ENCODE data around the gene REPIN1.
A peak's percentile ranks its signal among the peaks of the same experiment; 100 is the strongest.

The REPIN1 gene

DNA sequence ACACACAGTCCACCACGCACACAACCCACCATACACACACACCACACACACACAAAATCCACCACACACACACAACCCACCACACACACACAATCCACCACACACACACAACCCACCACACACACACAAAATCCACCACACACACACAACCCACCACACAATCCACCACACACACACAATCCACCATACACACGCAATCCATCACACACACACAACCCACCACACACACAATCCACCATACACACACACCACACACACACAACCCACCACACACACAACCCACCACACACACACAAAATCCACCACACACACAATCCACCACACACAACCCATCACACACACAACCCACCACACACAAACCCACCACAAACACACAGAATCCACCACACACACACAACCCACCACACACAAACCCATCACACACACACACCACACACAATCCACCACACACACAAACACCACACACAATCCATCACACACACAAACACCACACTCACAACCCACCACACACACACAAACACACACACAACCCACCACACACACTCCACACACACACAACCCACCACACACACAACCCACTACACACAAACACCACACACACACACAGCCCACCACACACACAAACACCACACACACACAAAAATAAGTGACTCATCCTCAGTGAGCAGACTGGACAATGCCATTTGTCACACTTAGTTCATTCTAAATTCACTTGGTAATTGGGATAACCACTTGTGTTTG, 8.8 kb upstream of the REPIN1 start:
- no peak for DNase-seq (ENCODE audit: low read depth in 1 of 2, low spot score in 1 of 2)

DNA sequence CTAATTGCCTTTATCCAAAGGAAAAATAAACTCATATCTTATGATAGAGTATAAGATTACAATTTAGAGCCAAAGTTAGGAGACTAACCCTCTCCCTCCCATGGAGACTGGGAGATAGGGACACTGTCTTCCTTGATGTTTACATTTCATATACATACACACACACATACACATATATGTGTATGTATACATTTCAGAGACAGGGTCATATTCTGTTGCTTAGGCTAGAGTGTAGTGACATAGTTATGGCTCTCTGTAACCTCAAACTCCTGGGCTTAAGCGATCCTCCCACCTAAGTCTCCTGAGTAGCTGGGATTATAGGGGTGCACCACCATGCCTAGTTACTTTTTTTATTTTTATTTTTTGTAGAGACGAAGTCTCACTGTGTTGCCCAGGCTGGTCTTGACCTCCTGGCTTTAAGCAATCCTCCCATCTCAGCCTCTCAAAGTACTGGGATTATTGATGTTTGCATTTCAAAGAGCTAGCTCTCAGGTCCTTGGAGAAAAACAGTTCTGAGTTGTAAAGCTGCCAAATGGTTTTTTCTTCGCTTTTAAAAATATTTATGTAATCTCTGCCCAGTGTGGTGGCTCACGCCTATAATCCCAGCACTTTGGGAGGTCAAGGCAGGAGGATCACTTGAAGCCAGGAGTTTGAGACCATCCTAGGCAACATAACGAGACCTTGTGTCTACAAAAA, 8.1 kb upstream of the REPIN1 start:
- DNase-seq (ENCODE audit: low read depth in 1 of 2, low spot score in 1 of 2): no peak

DNA sequence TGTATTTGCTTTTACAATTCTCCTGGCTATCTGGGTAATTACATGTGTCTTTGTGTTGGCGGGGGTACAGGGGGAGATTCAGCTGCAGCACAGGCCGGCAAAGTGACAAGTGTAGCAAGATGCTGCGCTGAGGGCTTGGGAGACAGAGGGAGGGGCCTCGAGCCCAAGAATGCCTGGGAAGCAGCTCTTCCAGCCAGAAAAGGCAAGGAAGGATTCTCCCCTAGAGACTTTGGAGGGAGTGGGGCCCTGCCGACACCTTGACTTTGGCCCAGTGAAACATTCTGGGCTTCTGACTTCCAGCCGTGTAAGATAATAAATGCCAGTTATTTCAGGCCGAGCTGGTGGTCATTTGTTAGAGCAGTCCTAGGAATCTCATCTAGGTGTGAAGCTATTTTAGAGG, 7.2 kb upstream of the REPIN1 start:
- no peak for DNase-seq (ENCODE audit: low read depth in 1 of 2, low spot score in 1 of 2)

DNA sequence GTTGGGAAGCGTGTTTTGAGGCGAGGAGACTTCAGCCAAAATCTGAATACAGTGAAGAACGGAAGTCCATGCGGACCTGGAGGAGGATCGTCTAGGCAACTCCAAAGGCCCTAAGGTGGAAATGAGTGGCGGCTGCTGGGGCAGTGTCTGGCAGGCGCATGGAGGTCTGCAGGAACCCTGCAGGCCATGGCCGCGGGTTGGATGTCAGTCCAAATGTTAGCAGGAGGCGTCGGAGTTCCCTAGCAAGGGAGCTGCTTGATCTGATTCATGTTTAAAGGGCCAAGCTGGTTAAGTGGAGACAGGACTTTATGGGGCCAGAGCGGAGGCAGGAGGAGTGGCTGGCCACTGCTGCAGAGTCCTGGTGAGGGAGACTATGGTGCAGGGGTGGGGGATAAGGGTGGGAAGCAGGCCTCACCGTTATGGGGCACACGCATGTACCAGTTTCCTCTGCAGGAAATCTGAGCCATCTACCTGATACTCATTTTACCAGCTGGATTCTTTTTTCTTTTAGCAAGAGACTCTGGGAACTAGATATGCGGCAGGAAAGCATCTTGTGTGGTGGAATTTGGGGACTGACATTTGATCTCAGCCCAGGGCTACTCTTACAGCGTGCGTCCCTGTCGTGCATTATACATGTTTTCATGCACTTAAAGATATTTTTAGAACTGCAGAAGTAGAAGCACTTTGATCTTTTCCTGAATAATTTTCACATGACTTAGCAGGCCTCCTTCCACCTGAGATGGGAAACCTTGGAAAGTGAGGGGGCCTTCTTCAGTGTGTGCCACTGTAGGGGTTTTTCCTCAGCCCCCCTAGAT, 6.6 kb upstream of the REPIN1 start:
- DNase-seq (ENCODE audit: low read depth in 1 of 2, low spot score in 1 of 2): no peak

DNA sequence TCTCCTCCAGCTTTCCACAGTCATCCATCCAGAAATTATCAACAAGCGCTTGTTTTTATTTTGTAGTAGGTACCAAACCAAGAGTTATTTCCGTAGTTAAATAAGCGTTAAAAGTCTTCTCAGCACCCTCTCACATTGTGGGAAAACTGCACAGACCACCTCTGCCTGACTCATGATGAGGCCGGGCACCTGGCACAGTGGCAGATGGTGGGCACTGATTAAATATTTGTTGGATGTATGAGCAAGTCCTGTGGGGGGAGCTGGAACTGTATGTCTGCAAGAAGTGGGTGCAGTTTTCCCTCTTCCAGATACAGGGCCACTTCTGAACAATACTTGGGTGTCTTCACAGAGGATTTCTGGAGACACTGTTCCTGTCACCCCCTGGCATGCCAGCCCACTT, 5.3 kb upstream of the REPIN1 start:
- DNase-seq (ENCODE audit: low read depth in 1 of 2, low spot score in 1 of 2): no peak

DNA sequence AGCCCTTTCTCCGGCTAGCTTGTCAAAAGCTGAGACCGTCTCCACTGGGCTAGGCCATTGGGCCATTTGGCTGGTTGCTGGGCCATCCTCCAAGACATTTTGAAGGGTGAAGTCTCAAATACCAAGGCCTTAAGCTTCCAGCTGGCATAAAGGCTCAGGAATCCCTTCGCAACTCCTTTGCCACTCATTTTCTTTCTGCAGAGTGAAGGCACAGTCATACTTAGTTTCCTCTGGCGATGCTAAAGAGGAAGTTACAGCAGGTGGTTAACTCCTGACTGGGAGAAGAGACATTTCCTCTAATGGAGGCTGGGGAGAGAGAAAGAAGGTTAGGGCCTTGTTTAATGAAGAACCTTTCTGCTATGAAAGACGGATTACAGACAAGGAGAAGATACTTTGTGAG, 4.8 kb upstream of the REPIN1 start:
- no peak for DNase-seq (ENCODE audit: low read depth in 1 of 2, low spot score in 1 of 2)

DNA sequence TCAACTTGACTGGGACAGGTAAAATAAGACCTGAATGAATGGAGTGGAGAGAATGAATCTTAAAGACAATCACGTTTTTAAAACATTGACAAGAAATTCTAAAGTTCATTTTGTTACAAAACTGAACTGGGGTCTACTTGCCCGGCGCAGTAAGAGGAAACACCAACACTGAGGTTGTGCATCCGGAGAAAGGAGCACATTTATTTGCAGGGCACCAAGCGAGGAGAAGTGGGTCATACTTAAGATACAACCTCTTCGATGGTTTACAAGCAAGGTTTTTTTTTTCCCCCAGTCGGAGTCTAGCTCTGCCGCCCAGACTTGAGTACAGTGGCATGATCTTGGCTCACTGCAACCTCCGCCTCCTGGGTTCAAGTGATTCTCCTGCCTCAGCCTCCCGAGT, 3.4 kb upstream of the REPIN1 start:
- no peak for DNase-seq (ENCODE audit: low read depth in 1 of 2, low spot score in 1 of 2)

DNA sequence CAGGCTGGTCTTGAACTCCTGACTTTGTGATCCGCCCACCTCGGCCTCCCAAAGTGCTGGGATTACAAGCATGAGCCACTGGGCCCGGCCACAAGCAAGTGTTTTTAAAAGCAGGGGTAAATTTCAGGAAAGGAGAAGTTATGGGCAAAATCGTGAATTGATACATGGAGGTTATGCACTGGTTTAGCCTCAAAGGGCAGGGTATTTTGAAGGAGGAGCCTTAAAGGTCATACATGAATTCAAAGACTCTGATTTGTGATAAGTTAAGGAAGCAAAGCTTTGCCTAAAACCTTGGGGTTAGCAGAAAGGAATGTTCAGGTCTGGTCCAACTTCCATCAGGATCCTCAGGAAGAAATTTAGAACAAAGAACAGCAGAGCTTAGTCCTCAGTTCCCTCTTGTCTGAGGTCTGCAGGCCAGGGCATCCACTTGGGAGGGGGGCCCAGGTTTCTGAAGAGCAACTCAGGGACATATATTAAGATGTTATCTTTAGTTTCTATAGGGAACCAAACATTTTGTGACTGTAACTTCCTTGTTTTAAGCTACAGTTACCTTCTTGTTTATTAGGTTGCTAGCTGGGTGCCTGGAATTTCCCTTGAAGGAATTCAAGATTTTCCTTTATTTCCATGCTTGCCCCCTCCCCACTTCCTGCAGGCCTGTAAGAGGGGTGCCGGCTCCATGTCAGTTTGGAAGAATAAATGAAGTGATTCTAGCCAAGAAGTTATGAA, 2.8 kb upstream of the REPIN1 start:
- no peak for DNase-seq (ENCODE audit: low read depth in 1 of 2, low spot score in 1 of 2)

DNA sequence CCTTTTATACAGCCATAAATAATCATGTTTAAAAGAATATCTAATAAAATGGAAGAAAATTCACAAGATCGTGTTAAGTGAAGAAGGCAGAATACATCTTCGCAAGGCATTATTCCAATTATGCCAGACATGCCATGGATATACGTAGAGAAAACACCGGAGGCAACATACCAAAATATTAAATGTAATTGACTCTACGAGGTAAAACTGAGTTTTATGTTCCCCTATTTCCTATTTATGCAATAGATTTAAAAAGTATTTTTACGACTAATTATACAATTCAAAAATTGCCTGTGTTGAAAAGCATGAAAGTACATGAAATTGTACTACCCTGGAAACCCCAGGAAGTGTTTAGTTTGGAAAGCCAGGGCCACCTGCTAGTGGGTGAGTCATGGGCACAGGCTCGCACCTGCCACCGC, 936 bp upstream of the REPIN1 start:
- no peak for DNase-seq (ENCODE audit: low read depth in 1 of 2, low spot score in 1 of 2)

DNA sequence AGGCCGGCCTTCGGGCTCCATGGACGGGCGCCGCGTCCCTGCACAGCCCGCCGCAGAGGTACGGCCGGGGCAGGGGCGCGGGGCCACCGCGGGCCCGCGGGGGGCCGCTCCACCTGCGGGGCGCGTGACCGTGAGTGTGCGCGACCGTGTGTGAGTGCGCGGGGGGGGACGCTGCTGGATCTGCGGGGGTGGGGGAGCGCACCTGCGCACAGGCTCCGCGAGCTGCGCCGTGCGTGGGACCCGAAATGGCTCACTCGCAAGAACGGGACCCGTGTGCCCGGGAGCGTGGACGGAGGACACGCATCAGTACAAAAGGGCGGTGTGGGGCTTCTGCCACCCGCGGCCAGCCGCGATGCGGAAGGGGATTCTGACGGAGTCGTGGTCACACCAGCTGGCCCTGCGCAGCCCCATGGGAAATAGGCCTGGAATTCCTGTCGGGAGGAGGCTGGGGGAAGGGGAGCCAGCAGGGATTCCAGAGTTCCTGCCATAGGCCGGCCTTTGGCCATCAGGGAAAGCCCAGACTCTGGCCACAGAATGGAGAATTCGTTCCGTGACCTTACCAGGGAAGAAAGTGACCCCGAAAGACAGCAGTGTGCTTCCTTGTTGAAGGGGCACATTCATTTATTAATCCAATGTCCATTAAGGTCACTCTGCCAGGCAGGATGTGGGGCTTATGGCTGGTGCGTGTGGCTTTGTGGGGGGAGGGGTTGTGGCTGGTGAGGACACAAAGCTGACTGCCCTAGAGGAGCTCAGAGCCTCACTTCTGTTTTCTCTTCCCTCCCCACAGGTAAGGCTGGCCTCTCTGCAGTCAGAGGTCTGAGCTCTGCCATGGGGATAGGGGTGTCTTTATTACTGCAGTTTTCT, 494 bp downstream of the REPIN1 start:
- DNase-seq (ENCODE audit: low read depth in 1 of 2, low spot score in 1 of 2): peak in 1 of 2 donors; percentile 36

DNA sequence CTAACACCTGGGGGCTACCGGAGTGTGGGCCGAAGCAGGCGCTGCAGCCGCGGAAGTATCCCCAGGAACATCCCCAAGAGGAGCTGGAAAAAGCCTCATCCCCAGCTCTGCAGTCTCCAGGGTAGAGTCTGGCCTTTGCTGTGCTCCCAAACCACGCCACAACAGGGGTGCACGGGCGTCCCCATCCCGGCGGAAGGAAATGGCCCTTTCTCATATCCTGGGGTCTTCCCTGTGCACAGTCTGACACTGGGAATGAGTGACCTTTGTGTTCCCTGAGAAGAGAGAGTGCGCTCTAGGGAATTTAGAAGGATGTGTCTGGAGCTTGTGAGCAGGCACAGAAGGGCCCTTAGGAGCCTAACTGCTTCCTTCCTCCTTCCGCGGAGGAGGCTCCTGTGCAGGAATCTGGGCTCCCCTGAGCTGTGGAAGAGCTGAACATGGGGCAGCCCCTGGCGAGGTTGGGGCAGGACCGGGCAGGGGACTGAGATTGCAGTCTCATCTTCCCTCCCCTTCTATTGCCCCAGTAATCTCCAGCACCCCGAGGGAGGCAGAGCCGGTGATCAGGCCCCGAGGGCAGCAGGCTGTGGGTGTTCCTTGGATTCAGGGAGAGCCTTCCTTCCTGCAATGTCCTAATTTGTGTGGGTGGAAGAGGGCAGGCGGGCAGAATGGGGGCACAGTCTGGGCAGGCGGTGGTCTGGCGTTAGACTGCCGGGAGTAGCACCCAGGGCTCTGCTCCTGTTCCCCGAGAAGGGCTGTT, 1.3 kb downstream of the REPIN1 start:
- DNase-seq (ENCODE audit: low read depth in 1 of 2, low spot score in 1 of 2): no peak

DNA sequence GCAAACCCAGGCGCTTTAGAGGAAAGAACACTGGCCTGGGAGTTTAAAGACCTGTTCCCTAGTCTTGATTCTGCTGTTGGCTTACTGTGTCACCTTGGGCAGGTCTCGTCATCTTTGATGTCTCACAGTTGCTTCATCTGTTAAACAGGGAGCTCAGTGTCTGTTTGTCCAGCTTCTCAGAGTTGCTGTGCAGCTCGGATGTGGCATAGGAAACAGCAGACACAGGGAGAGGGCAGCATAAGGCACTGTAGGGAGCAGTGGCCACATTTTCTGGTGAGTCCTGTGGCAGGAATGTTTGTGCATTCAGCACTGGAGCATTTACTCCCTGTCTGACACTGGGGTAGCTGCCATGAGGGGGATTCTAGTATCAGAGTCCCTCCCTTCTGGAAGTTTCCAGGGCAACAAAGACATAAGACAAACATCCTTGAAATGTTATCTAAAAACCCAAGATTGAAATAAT, 2.0 kb downstream of the REPIN1 start:
- no peak for DNase-seq (ENCODE audit: low read depth in 1 of 2, low spot score in 1 of 2)

DNA sequence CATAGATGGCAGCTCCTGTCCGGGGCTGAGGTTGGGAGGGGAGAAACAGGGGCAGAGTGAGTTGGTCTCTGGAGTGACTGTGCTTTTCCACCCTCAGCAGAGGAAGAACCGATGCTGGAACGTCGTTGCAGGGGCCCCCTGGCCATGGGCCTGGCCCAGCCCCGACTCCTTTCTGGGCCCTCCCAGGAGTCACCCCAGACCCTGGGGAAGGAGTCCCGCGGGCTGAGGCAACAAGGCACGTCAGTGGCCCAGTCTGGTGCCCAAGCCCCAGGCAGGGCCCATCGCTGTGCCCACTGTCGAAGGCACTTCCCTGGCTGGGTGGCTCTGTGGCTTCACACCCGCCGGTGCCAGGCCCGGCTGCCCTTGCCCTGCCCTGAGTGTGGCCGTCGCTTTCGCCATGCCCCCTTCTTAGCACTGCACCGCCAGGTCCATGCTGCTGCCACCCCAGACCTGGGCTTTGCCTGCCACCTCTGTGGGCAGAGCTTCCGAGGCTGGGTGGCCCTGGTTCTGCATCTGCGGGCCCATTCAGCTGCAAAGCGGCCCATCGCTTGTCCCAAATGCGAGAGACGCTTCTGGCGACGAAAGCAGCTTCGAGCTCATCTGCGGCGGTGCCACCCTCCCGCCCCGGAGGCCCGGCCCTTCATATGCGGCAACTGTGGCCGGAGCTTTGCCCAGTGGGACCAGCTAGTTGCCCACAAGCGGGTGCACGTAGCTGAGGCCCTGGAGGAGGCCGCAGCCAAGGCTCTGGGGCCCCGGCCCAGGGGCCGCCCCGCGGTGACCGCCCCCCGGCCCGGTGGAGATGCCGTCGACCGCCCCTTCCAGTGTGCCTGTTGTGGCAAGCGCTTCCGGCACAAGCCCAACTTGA, 2.7 kb downstream of the REPIN1 start:
- DNase-seq (ENCODE audit: low read depth in 1 of 2, low spot score in 1 of 2): no peak

DNA sequence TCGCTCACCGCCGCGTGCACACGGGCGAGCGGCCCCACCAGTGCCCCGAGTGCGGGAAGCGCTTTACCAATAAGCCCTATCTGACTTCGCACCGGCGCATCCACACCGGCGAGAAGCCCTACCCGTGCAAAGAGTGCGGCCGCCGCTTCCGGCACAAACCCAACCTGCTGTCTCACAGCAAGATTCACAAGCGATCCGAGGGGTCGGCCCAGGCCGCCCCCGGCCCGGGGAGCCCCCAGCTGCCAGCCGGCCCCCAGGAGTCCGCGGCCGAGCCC, 3.3 kb downstream of the REPIN1 start:
- DNase-seq (ENCODE audit: low read depth in 1 of 2, low spot score in 1 of 2): no peak

DNA sequence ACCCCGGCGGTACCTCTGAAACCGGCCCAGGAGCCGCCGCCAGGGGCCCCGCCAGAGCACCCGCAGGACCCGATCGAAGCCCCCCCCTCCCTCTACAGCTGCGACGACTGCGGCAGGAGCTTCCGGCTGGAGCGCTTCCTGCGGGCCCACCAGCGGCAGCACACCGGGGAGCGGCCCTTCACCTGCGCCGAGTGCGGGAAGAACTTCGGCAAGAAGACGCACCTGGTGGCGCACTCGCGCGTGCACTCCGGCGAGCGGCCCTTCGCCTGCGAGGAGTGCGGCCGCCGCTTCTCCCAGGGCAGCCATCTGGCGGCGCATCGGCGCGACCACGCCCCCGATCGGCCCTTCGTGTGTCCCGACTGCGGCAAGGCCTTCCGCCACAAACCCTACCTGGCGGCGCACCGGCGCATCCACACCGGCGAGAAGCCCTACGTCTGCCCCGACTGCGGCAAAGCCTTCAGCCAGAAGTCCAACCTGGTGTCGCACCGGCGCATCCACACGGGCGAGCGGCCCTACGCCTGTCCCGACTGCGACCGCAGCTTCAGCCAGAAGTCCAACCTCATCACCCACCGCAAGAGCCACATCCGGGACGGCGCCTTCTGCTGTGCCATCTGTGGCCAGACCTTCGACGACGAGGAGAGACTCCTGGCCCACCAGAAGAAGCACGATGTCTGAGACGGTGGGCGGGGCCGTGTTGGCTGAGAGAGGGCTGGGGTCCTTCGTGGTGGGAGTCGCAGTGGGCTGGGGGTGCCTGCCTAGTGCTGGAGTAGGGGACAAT, 3.8 kb downstream of the REPIN1 start:
- no peak for DNase-seq (ENCODE audit: low read depth in 1 of 2, low spot score in 1 of 2)

DNA sequence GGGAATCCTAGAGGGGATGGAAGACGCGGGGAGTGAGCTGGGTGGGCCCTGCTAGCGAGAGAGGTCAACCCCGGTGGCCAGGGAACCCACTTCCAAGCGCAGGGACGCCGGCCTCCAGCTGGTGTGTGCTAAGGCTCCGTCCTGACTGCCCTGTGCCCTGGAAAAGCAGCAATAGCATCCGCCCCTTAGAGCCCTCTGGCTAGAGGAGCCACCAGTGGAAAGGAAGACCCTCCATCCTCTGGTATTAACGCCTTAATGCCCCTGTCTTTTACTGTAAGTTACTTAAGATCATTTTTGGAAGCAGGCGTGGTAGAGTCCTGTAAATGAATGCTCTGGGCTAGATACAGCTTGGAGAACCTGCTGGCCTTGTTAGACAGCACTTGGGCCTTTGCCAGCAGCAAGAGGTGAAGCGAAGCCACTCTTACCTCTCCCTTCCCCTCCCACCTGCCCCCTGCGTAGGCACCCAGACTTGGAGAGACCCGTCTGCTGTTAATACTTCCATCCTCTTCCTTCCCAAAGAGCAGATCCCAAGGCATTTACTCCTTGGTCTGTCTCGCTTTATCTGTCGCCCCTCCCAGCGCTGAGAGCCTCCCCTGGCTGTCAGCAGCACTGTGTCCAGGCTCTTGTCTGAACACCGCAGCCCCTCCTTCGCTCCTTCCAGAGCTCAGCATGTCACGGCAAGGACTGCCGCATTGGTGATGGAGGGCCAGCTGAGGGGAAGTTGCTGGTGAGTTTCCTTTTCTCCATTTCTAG, 4.6 kb downstream of the REPIN1 start:
- no peak for DNase-seq (ENCODE audit: low read depth in 1 of 2, low spot score in 1 of 2)

DNA sequence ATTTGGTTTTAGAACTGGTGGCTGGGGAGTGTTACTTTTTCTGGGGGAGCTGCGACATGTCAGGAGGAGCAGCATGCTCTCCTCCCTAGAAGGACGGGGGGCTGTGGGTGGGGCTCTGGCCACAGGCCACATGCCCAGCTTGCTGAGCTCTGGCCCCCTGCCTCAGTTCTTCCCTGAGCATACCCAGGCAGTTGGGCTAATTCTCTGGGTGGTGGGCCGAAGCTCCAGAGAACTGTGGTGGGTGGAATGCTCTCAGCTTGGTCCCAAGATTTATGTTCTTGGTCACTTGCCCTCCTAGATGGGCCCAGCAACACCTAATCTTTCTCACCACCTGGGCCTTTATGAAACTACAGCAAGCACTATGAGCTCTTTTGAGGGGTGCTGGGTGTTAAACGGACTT, 5.4 kb downstream of the REPIN1 start:
- DNase-seq (ENCODE audit: low read depth in 1 of 2, low spot score in 1 of 2): no peak

Measured in activated CD4-positive, alpha-beta T cell treated with anti-CD3 and anti-CD28 coated beads, Interleukin-2, amount 50 U/mL, for 24 hours (primary cell).